Stimulated activated naive CD8-positive, alpha-beta T cell treated with anti-CD3 and anti-CD28 coated beads, Interleukin-15, amount 100 ng/mL, for 72 hours (primary cell): ENCODE results near the gene TMEM273.

Experiments
- ATAC-seq: fragments of 150-1000 bp; cut with Tn5 transposase; 2 replicates; pipeline ENCODE4 v1.10.0; 2021; ENCODE audit warnings: mild to moderate bottlenecking, moderate library complexity
- DNase-seq, 2 donors: peaks; one replicate each; pipeline ENCODE4 v3.0.0; 2021 to 2022
- H3K27ac Mint-ChIP-seq, 2 donors: one replicate each; pipeline ENCODE4 v1.8.0; 2022; ENCODE audit warnings: mild to moderate bottlenecking in 2 of 2, mixed read lengths in 2 of 2, moderate library complexity in 2 of 2
- H3K27me3 Mint-ChIP-seq: one replicate; pipeline ENCODE4 v1.8.0; 2022; ENCODE audit warnings: mixed read lengths
- H3K4me1 Mint-ChIP-seq: one replicate; pipeline ENCODE4 v1.8.0; 2022; ENCODE audit warnings: mild to moderate bottlenecking, mixed read lengths
- H3K4me3 Mint-ChIP-seq, 2 donors: one replicate each; pipeline ENCODE4 v1.8.0; 2022; ENCODE audit warnings: mild to moderate bottlenecking in 2 of 2, mixed read lengths in 2 of 2, moderate library complexity in 1 of 2
- H3K9me3 Mint-ChIP-seq, 2 donors: one replicate each; pipeline ENCODE4 v1.8.0; 2022; ENCODE audit warnings: mixed read lengths in 2 of 2

TMEM273 gene

DNA sequence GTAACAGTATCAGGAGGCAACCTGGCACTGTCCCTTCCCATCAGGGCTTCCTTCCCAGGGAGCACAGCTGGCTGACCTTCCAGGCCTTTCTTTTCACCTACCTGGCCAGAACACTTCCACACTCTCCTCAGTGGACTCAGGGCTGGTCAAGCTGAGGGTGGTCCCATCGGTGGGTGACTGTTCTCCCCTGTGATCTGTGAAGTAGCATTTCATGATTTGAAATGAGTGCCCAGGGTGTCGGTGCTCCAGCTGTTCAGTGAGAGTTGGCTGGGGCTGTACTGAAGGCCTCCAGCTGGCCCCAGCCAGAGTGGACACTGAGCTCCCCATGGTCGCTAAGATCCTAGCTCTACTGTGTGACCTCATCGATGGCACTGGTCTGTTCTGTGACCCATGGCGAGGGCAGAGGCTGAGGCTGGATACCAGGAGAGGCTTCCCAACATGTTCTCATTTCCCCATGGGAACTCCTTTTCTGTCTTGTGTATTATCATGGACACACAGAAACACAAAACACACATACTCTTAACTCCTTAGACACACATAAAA, 54.4 kb downstream of the TMEM273 start, which contains the start of gene FAM170B:
Gene FAM170B (minus strand): TSS at position 316 of the 543 bp plus-strand sequence. CDS start 103 bp downstream, at position 213.
- H3K4me1 Mint-ChIP-seq: no peaks in the 10 kb centered on the region
- no peak within 1 kb of the TSS for H3K4me3 Mint-ChIP-seq
- DNase-seq (no peak), ATAC-seq (no peak)
- H3K9me3 Mint-ChIP-seq: peaks cover 7 to 10% of the 10 kb centered on the region in 2 donors
- H3K27me3 Mint-ChIP-seq: peaks cover 37% of the 10 kb centered on the region
- H3K27ac Mint-ChIP-seq: no peak within 1 kb of the TSS

DNA sequence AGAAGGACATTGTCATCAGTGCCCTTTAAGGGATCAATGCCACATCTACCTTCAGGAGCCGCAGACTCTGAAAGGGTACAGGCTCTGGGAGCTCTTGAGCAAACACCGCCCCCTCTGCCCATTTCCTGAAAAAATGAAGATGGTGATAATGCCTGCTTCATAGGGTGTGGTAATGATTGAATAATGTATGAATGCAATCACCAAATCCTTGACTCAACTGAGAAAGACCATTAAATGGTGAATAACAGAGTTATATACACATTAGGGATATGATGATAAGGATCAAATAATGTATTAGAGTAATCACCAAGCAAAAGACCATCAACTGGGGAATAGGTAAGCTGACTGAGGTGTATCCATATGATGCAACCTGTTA, 55.8 kb downstream of the TMEM273 start:
- no peak overlapping the region for H3K4me3 Mint-ChIP-seq
- H3K27ac Mint-ChIP-seq: no peak overlapping the region
- H3K27me3 Mint-ChIP-seq: peaks cover 43% of the 10 kb centered on the region
- H3K9me3 Mint-ChIP-seq: peaks cover 12% of the 10 kb centered on the region in 2 donors
- DNase-seq: no peak
- no peaks in the 10 kb centered on the region for H3K4me1 Mint-ChIP-seq
- no peak for ATAC-seq

GRCh38 chr10:49131507-49132361, 56.5 kb downstream of the TMEM273 start:
- Mint-ChIP-seq H3K4me3 (no peak overlapping the region), H3K4me1 (no peaks in the 10 kb centered on the region), H3K9me3 (peaks cover 9 to 12% of the 10 kb centered on the region in 2 donors), H3K27ac (no peak overlapping the region), H3K27me3 (peaks cover 43% of the 10 kb centered on the region)
- no peak for ATAC-seq
- no peak for DNase-seq

- DNase-seq (no peak), ATAC-seq (no peak)
- Mint-ChIP-seq H3K4me1 (no peaks in the 10 kb centered on the region), H3K9me3 (peaks cover 7 to 12% of the 10 kb centered on the region in 2 donors), H3K4me3 (no peak overlapping the region), H3K27ac (no peak overlapping the region), H3K27me3 (peaks cover 27% of the 10 kb centered on the region)
These were observed 58.8 kb downstream of the TMEM273 start for GRCh38 chr10:49129376-49129775.

DNA sequence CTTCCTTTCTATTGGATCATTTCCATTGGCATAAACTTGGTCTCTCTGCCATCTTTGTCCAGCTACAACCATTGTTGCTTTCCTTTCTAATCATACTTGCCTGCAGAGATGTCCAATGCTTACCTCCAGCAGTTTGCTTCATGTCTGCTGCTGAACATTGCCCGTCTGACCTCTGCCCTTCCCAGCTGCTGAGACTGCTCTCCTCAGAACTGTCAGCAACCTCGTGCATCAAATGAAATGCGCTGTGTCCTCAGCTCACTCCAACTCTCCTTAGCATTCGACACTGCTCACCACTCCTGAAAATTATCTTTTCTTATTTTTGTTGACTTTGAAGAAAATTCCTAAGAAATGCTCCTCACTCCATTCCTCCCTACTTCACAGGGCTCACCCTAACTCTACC, 59.3 kb downstream of the TMEM273 start:
- Mint-ChIP-seq H3K27me3 (peaks cover 22% of the 10 kb centered on the region), H3K4me3 (no peak overlapping the region)
- ATAC-seq: no peak

DNA sequence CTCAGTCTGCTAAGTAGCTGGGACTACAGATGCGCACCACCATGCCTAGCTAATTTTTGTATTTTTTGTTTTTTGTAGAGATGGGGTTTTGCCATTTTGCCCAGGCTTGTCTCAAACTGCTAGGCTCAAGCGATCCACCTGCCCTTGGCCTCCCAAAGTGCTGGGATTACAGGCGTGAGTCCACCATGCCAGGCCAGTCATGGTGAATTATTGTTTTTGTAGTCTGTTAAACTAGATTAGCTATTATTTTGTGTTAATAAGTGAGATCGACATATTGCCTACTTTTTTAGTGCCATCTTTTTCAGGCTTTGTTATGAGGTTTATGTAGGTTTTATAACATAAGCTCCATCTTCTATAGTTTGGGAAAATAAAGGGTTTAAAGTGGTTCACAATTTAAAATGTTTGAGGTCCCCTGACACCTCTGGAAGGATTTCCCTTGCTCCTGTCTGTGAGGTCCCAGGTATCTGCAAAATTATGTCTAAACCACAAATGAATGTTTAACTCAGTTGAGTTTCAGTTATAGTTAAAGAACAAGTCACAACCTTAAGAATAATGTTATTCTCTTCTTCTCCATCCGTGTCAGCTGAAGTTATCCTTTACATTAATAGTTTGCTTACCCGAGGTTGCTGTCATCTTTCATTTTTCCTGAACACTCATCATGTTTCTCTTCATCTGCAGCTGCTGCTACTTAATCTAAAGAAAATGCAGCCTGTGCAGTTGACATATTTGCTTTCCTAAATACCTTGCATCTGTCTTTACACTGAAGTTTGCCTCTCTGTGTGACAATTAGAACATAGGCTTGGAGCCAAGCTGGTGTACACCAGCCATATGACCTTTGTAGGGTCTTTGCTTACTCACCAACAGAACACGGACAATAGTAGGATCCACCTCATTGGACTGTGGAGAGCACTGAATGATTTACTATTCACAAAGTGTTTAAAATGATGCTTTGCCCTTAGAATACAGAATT, 63.9 kb downstream of the TMEM273 start:
- H3K9me3 Mint-ChIP-seq: peaks cover 7 to 10% of the 10 kb centered on the region in 2 donors
- ATAC-seq: no peak
- H3K27ac Mint-ChIP-seq: no peak overlapping the region
- no peak for DNase-seq
- H3K27me3 Mint-ChIP-seq: peaks cover 27% of the 10 kb centered on the region
- no peaks in the 10 kb centered on the region for H3K4me1 Mint-ChIP-seq
- H3K4me3 Mint-ChIP-seq: no peak overlapping the region

More for the DNA sequence above, 59.3 kb downstream of the TMEM273 start:
- H3K9me3 Mint-ChIP-seq: peaks cover 7 to 12% of the 10 kb centered on the region in 2 donors
- H3K4me1 Mint-ChIP-seq: no peaks in the 10 kb centered on the region
- H3K27ac Mint-ChIP-seq: no peak overlapping the region
- no peak for DNase-seq

GRCh38 chr10:49120911-49121310, 67.3 kb downstream of the TMEM273 start:
- no peak for ATAC-seq

GRCh38 chr10:49119746-49120145, 68.4 kb downstream of the TMEM273 start:
- DNase-seq (no peak), ATAC-seq (no peak)
- Mint-ChIP-seq H3K9me3 (no peaks in the 10 kb centered on the region), H3K4me1 (peaks cover 7% of the 10 kb centered on the region), H3K27me3 (peaks cover 35% of the 10 kb centered on the region), H3K4me3 (no peak overlapping the region), H3K27ac (no peak overlapping the region)

More at GRCh38 chr10:49120911-49121310, 67.3 kb downstream of the TMEM273 start:
- no peak overlapping the region for H3K4me3 Mint-ChIP-seq
- no peak for DNase-seq
- H3K27me3 Mint-ChIP-seq: peaks cover 28% of the 10 kb centered on the region
- peaks cover 6% of the 10 kb centered on the region for H3K4me1 Mint-ChIP-seq
- no peak overlapping the region for H3K27ac Mint-ChIP-seq
- H3K9me3 Mint-ChIP-seq: no peaks in the 10 kb centered on the region

DNA sequence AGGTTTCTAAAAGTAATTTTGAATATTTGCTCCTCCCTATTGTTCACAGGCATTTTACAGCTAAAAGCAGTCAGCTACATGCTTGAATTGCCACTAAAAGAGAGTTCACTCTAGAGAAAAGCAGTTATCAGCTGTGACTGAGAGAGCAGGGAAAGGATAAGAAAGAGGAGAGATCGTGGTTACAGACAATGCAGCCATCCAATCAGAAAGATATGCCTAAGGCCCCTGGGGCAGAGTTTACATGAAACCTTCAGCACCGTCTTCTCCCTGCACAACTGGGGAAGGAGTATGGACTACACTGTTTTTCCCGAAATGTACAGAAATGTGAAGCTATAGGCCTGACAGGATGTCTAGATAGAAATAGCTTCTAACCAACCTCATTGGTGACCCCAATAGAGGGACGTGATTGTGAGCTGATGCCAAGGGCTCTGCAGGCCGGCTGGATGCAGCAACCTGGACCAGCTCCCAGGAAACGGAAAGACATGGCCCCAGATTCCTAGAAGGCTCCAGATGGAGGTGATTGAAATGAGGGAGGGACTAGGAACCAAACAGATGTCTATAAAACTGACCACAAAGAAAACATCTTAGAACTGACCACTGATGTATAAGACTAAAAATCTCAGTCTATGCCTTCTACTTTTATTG, 69.6 kb downstream of the TMEM273 start:
- no peaks in the 10 kb centered on the region for H3K9me3 Mint-ChIP-seq
- H3K4me3 Mint-ChIP-seq: no peak overlapping the region
- H3K4me1 Mint-ChIP-seq: peaks cover 7% of the 10 kb centered on the region
- no peak overlapping the region for H3K27ac Mint-ChIP-seq
- DNase-seq: no peak
- no peak for ATAC-seq
- H3K27me3 Mint-ChIP-seq: peaks cover 47% of the 10 kb centered on the region

DNA sequence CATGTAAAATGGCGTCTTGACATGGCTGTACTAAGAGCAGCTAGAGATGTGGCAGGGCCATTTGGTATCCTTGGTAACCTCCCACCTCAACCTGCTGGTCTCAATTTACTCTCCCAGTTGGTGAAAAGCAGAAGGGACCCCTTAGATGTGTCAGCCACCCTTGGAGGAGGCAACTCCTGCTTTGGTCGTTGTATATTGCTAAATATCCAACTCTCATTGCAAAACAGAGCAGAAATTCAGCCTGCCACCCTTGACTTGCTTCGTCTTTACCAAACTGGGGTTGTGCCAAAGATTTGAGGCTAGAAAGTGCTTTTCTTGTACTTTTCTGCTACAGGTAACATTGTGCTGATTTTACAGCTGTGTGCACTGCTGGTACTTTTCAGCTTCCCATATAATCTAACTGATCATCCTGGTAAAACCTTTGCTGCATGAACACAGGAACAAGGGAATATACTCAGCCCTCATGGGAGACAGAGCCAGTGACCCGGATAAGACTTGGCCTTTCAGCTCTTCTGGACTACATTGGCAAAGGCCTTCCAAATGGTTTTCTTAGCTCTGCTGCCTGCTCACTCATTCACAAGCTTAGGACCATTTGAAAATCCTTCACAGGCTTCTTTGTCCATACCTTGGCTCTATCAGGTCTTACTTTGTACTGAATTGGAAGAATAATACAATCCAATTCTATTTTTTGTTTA, 70.7 kb downstream of the TMEM273 start:
- H3K9me3 Mint-ChIP-seq: no peaks in the 10 kb centered on the region
- H3K4me1 Mint-ChIP-seq: peaks cover 7% of the 10 kb centered on the region
- no peak for ATAC-seq
- peaks cover 50% of the 10 kb centered on the region for H3K27me3 Mint-ChIP-seq
- H3K27ac Mint-ChIP-seq: no peak overlapping the region
- DNase-seq: no peak
- no peak overlapping the region for H3K4me3 Mint-ChIP-seq

- H3K27me3 Mint-ChIP-seq: peaks cover 46% of the 10 kb centered on the region
- ATAC-seq (peak; percentile 13), DNase-seq (no peak)
- H3K4me3 Mint-ChIP-seq: no peak overlapping the region
- H3K27ac Mint-ChIP-seq: peak overlapping the region in 1 of 2 donors; percentile 8
- H3K9me3 Mint-ChIP-seq: no peaks in the 10 kb centered on the region
- H3K4me1 Mint-ChIP-seq: peaks cover 7% of the 10 kb centered on the region
These were observed 71.4 kb downstream of the TMEM273 start for GRCh38 chr10:49116509-49117375.

DNA sequence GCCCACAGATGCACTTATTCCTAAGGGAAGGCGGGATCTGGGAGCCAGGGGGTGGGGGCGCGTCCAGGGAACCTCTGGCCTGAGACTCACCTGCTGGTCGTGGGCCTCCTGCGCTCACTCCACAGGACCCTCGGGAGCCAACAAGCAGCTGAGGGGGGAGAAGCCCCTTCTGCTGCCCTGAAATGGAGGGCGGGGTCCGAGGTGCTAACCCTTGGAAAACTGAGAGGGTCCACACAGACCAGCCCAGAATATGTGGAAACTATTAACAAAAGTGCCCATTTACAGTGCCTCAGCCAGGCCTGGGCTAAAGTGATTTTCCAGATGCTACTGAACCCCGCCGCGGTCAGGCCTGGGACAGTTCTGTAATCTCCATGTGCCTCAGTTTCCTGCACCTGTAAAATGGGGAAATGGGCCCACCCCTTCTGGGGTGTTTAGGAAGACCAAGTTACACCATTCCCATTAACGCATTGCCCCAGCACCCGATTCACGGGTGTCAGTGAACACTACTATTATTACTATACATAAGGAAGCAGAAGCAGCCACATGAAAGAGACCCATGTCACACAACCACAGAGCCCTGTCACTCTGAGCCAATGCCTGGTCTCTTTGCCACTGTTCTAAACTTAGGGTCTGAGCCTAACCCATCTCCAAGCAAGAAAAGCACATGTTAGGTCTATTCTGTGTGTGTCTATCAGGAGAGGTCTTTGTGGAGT, 72.2 kb downstream of the TMEM273 start:
- Mint-ChIP-seq H3K9me3 (no peaks in the 10 kb centered on the region), H3K27me3 (peaks cover 38% of the 10 kb centered on the region), H3K27ac (peak overlapping the region in 1 of 2 donors; percentile 8), H3K4me1 (peaks cover 7% of the 10 kb centered on the region), H3K4me3 (no peak overlapping the region)
- DNase-seq: peak in 1 of 2 donors; percentile 37
- peak; percentile 87 for ATAC-seq

GRCh38 chr10:49115015-49115795, 73.0 kb downstream of the TMEM273 start, which contains the start of gene VSTM4:
TSS of gene VSTM4 (minus strand) at chr10:49115522. CDS start at chr10:49115485, 37 bp downstream.
- H3K4me1 Mint-ChIP-seq: peaks cover 7% of the 10 kb centered on the region
- no peaks in the 10 kb centered on the region for H3K9me3 Mint-ChIP-seq
- ATAC-seq (peak; percentile 35), DNase-seq (no peak)
- H3K4me3 Mint-ChIP-seq: peak within 1 kb of the TSS; percentile 22 to 35
- peaks cover 36% of the 10 kb centered on the region for H3K27me3 Mint-ChIP-seq
- peak within 1 kb of the TSS in 1 of 2 donors; percentile 8 for H3K27ac Mint-ChIP-seq
